Central memory CD8-positive, alpha-beta T cell (primary cell): ENCODE data around the gene SCRN3.
A peak's percentile ranks its signal among the peaks of the same experiment; 100 is the strongest.

ENCODE experiments used
- ATAC-seq: fragments of 150-1000 bp; cut with Tn5 transposase; replicated peaks from 2 replicates; pipeline ENCODE4 v1.10.0; 2022; ENCODE audit warnings: mild to moderate bottlenecking, moderate FRiP score, moderate number of reproducible peaks; ENCODE audit not compliant: poor library complexity, severe bottlenecking; ENCODE audit errors: extremely low read depth
- DNase-seq, 2 donors: peaks; one replicate each; pipeline ENCODE4 v3.0.0; 2021; ENCODE audit warnings: low spot score in 2 of 2
- H3K27ac Mint-ChIP-seq: one replicate; pipeline ENCODE4 v1.8.0; 2022; ENCODE audit warnings: low read depth, mild to moderate bottlenecking, moderate library complexity, mixed read lengths
- H3K27me3 Mint-ChIP-seq: one replicate; pipeline ENCODE4 v1.8.0; 2022; ENCODE audit warnings: mixed read lengths
- H3K36me3 Mint-ChIP-seq: one replicate; pipeline ENCODE4 v1.8.0; 2022; ENCODE audit warnings: mild to moderate bottlenecking, moderate library complexity, mixed read lengths; ENCODE audit not compliant: insufficient read depth
- H3K4me1 Mint-ChIP-seq: one replicate; pipeline ENCODE4 v1.8.0; 2022; ENCODE audit warnings: mixed read lengths
- H3K4me3 Mint-ChIP-seq: one replicate; pipeline ENCODE4 v1.8.0; 2022; ENCODE audit warnings: mild to moderate bottlenecking, moderate library complexity, mixed read lengths
- H3K9me3 Mint-ChIP-seq: one replicate; pipeline ENCODE4 v1.8.0; 2022; ENCODE audit warnings: mixed read lengths

Gene SCRN3

GRCh38 chr2:174450021-174450816 is 54.7 kb downstream of the SCRN3 start:
- Mint-ChIP-seq H3K27me3 (no peaks in the 10 kb centered on the region), H3K36me3 (peaks cover 48% of the 10 kb centered on the region), H3K27ac (no peak overlapping the region), H3K4me1 (no peaks in the 10 kb centered on the region), H3K9me3 (no peaks in the 10 kb centered on the region), H3K4me3 (no peak overlapping the region)
- ATAC-seq (no peak), DNase-seq (no peak)

- Mint-ChIP-seq H3K4me3 (no peak overlapping the region), H3K27ac (peak overlapping the region; percentile 20), H3K9me3 (no peaks in the 10 kb centered on the region), H3K4me1 (no peaks in the 10 kb centered on the region), H3K36me3 (peaks cover 42% of the 10 kb centered on the region), H3K27me3 (no peaks in the 10 kb centered on the region)
- DNase-seq (no peak), ATAC-seq (no peak)
Measured at GRCh38 chr2:174454566-174454965, 59.0 kb downstream of the SCRN3 start.

GRCh38 chr2:174461221-174461620 is 65.7 kb downstream of the SCRN3 start:
- no peak for ATAC-seq
- no peak for DNase-seq
- no peak overlapping the region for H3K4me3 Mint-ChIP-seq
- no peaks in the 10 kb centered on the region for H3K27me3 Mint-ChIP-seq
- peaks cover 18% of the 10 kb centered on the region for H3K36me3 Mint-ChIP-seq
- no peak overlapping the region for H3K27ac Mint-ChIP-seq
- H3K9me3 Mint-ChIP-seq: no peaks in the 10 kb centered on the region
- no peaks in the 10 kb centered on the region for H3K4me1 Mint-ChIP-seq

GRCh38 chr2:174465327-174465726 is 69.8 kb downstream of the SCRN3 start:
- H3K36me3 Mint-ChIP-seq: peaks cover 4% of the 10 kb centered on the region
- H3K9me3 Mint-ChIP-seq: no peaks in the 10 kb centered on the region
- no peaks in the 10 kb centered on the region for H3K4me1 Mint-ChIP-seq
- DNase-seq (no peak), ATAC-seq (no peak)
- no peak overlapping the region for H3K27ac Mint-ChIP-seq
- H3K27me3 Mint-ChIP-seq: no peaks in the 10 kb centered on the region
- H3K4me3 Mint-ChIP-seq: no peak overlapping the region

GRCh38 chr2:174473796-174474195 is 78.3 kb downstream of the SCRN3 start:
- H3K9me3 Mint-ChIP-seq: no peaks in the 10 kb centered on the region
- DNase-seq (no peak), ATAC-seq (no peak)
- peaks cover 3% of the 10 kb centered on the region for H3K36me3 Mint-ChIP-seq
- H3K4me3 Mint-ChIP-seq: no peak overlapping the region
- H3K4me1 Mint-ChIP-seq: peaks cover 4% of the 10 kb centered on the region
- no peak overlapping the region for H3K27ac Mint-ChIP-seq
- no peaks in the 10 kb centered on the region for H3K27me3 Mint-ChIP-seq

GRCh38 chr2:174477759-174478158 is 82.2 kb downstream of the SCRN3 start:
- Mint-ChIP-seq H3K27me3 (no peaks in the 10 kb centered on the region), H3K36me3 (peaks cover 6% of the 10 kb centered on the region), H3K4me3 (no peak overlapping the region), H3K27ac (no peak overlapping the region), H3K9me3 (no peaks in the 10 kb centered on the region), H3K4me1 (peaks cover 4% of the 10 kb centered on the region)
- DNase-seq (no peak), ATAC-seq (no peak)
